ENCODE data around the gene ZNF605. TPM values are rescaled to one million over a fixed set of nuclear protein-coding genes. Genes with fewer than 3 reads are reported as not detected.
"Not testable (repeated sequence)": the region's sequence is repeated elsewhere in the genome, so short reads cannot be mapped to it uniquely, and the experiment has no call there.

The ZNF605 gene
- total and polyA plus RNA-seq, 7 experiments from 2014 or later: 0.98 to 17.8 (median 8.3) TPM

GRCh38 chr12:132881818-132882217 is 74.3 kb downstream of the ZNF605 start:
- no peaks in the 10 kb centered on the region for H3K9me3 ChIP-seq (ENCODE audit: control insufficient read depth in 2 of 3, low read length in 3 of 3)
- H3K27me3 Mint-ChIP-seq: no peaks in the 10 kb centered on the region
- peaks cover 8 to 49% (median 36%) of the 10 kb centered on the region in 7 donors for H3K4me1 Mint-ChIP-seq
- CTCF ChIA-PET: no interaction called here
- no peak for ATAC-seq
- peak overlapping the region in 2 of 9 donors; percentile 24 to 33 for H3K27ac Mint-ChIP-seq
- POLR2A ChIA-PET: interaction anchor here (0.6 kb wide), 1 partner anchor 62 kb away, joined by 3 read pairs; no protein-coding TSS in a partner anchor
- DNase-seq: no peak
- no peaks in the 10 kb centered on the region for H3K4me1 ChIP-seq (ENCODE audit: control insufficient read depth in 2 of 2, insufficient read depth in 2 of 2, low read length in 2 of 2)
- H3K27me3 ChIP-seq (ENCODE audit: control insufficient read depth in 2 of 2, insufficient read depth in 2 of 2, low read length in 2 of 2): no peaks in the 10 kb centered on the region
- intact Hi-C loops (cut with micrococcal nuclease): no loop called here
- H3K9me3 Mint-ChIP-seq: peaks cover 0 to 12% (median 0%) of the 10 kb centered on the region in 11 donors
- H3K4me3 Mint-ChIP-seq: no peak overlapping the region
- peaks cover 0 to 20% (median 7%) of the 10 kb centered on the region in 3 experiments for H3K36me3 ChIP-seq (ENCODE audit: control insufficient read depth in 2 of 3, insufficient read depth in 3 of 3, low read length in 3 of 3)
- H3K4me3 ChIP-seq (ENCODE audit: low read length): no peak overlapping the region
- H3K36me3 Mint-ChIP-seq: peaks cover 6 to 56% (median 23%) of the 10 kb centered on the region in 5 donors
- H3K27ac ChIP-seq (ENCODE audit: low read depth, low read length): no peak overlapping the region

GRCh38 chr12:132874620-132875019 is 81.5 kb downstream of the ZNF605 start:
- ATAC-seq; H3K9me3 Mint-ChIP-seq; H3K27me3 Mint-ChIP-seq; H3K9me3 ChIP-seq (ENCODE audit: control insufficient read depth in 2 of 3, low read length in 3 of 3); H3K4me3 Mint-ChIP-seq; H3K27ac Mint-ChIP-seq; intact Hi-C loops (cut with micrococcal nuclease); H3K4me3 ChIP-seq (ENCODE audit: low read length); H3K27me3 ChIP-seq (ENCODE audit: control insufficient read depth in 2 of 2, insufficient read depth in 2 of 2, low read length in 2 of 2); DNase-seq: not testable (repeated sequence)
- Mint-ChIP-seq H3K4me1 (peaks cover 8 to 30% (median 25%) of the 10 kb centered on the region in 7 donors), H3K36me3 (peaks cover 3 to 39% (median 29%) of the 10 kb centered on the region in 5 donors)
- H3K4me1 ChIP-seq (ENCODE audit: control insufficient read depth in 2 of 2, insufficient read depth in 2 of 2, low read length in 2 of 2): peaks cover 4 to 19% of the 10 kb centered on the region in 2 donors
- peaks cover 0 to 67% (median 24%) of the 10 kb centered on the region in 3 experiments for H3K36me3 ChIP-seq (ENCODE audit: control insufficient read depth in 2 of 3, insufficient read depth in 3 of 3, low read length in 3 of 3)
- H3K27ac ChIP-seq (ENCODE audit: low read depth, low read length): peak overlapping the region; percentile 62
- ChIA-PET POLR2A (interaction anchor here (0.6 kb wide), 1 partner anchor 22 kb away, joined by 4 read pairs; no protein-coding TSS in a partner anchor), CTCF (interaction anchor here (1.0 kb wide), 1 partner anchor 13 kb away, joined by 3 read pairs; the partner anchor contains the start of gene CHFR)

- H3K4me3 ChIP-seq (ENCODE audit: low read length): no peak overlapping the region
- no peak for DNase-seq
- no peak for ATAC-seq
- H3K27me3 Mint-ChIP-seq: no peaks in the 10 kb centered on the region
- peak overlapping the region; percentile 69 to 93 (median 86) for H3K27ac Mint-ChIP-seq
- H3K36me3 ChIP-seq (ENCODE audit: control insufficient read depth in 2 of 3, insufficient read depth in 3 of 3, low read length in 3 of 3): peaks cover 0 to 71% (median 24%) of the 10 kb centered on the region in 3 experiments
- H3K4me1 ChIP-seq (ENCODE audit: control insufficient read depth in 2 of 2, insufficient read depth in 2 of 2, low read length in 2 of 2): peaks cover 4 to 19% of the 10 kb centered on the region in 2 donors
- peak overlapping the region in 6 of 10 donors; percentile 45 to 75 (median 70) for H3K4me3 Mint-ChIP-seq
- POLR2A ChIA-PET: interaction anchor here (2.9 kb wide), 1 partner anchor 13 kb away, joined by 25 read pairs; the partner anchor contains the start of gene CHFR
- peak overlapping the region; percentile 62 for H3K27ac ChIP-seq (ENCODE audit: low read depth, low read length)
- no peaks in the 10 kb centered on the region for H3K9me3 ChIP-seq (ENCODE audit: control insufficient read depth in 2 of 3, low read length in 3 of 3)
- peaks cover 8 to 35% (median 25%) of the 10 kb centered on the region in 7 donors for H3K4me1 Mint-ChIP-seq
- H3K9me3 Mint-ChIP-seq: no peaks in the 10 kb centered on the region
- intact Hi-C loops (cut with micrococcal nuclease): no loop called here
- peaks cover 3 to 43% (median 29%) of the 10 kb centered on the region in 5 donors for H3K36me3 Mint-ChIP-seq
- H3K27me3 ChIP-seq (ENCODE audit: control insufficient read depth in 2 of 2, insufficient read depth in 2 of 2, low read length in 2 of 2): no peaks in the 10 kb centered on the region
- CTCF ChIA-PET: interaction anchor here (1.0 kb wide), 1 partner anchor 13 kb away, joined by 3 read pairs; the partner anchor contains the start of gene CHFR
These were observed 81.9 kb downstream of the ZNF605 start for GRCh38 chr12:132874175-132874574.

GRCh38 chr12:132873724-132874123 is 82.4 kb downstream of the ZNF605 start:
- H3K27ac ChIP-seq (ENCODE audit: low read depth, low read length): peak overlapping the region; percentile 62
- H3K27me3 Mint-ChIP-seq: no peaks in the 10 kb centered on the region
- peaks cover 8 to 37% (median 25%) of the 10 kb centered on the region in 7 donors for H3K4me1 Mint-ChIP-seq
- no peaks in the 10 kb centered on the region for H3K9me3 ChIP-seq (ENCODE audit: control insufficient read depth in 2 of 3, low read length in 3 of 3)
- peak overlapping the region in 8 of 10 donors; percentile 40 to 75 (median 64) for H3K4me3 Mint-ChIP-seq
- H3K36me3 ChIP-seq (ENCODE audit: control insufficient read depth in 2 of 3, insufficient read depth in 3 of 3, low read length in 3 of 3): peaks cover 0 to 73% (median 24%) of the 10 kb centered on the region in 3 experiments
- ChIA-PET POLR2A (interaction anchor here (1.5 to 2.9 kb wide), 3 partner anchors 13 to 44 kb away, joined by 4 to 25 read pairs (median 8); partner anchors contain the start of genes CHFR and GOLGA3), CTCF (interaction anchor here (1.0 kb wide), 1 partner anchor 14 kb away, joined by 3 read pairs; the partner anchor contains the start of gene CHFR)
- ATAC-seq: no peak
- no peaks in the 10 kb centered on the region for H3K27me3 ChIP-seq (ENCODE audit: control insufficient read depth in 2 of 2, insufficient read depth in 2 of 2, low read length in 2 of 2)
- peaks cover 3 to 45% (median 29%) of the 10 kb centered on the region in 5 donors for H3K36me3 Mint-ChIP-seq
- no peaks in the 10 kb centered on the region for H3K9me3 Mint-ChIP-seq
- H3K27ac Mint-ChIP-seq: peak overlapping the region; percentile 69 to 93 (median 86)
- DNase-seq: no peak
- H3K4me3 ChIP-seq (ENCODE audit: low read length): no peak overlapping the region
- intact Hi-C loops (cut with micrococcal nuclease): loop anchor here (2.0 kb wide), 1 partner anchor 13 kb away; the partner anchor contains the start of gene CHFR (in 2 of the 2)
- H3K4me1 ChIP-seq (ENCODE audit: control insufficient read depth in 2 of 2, insufficient read depth in 2 of 2, low read length in 2 of 2): peaks cover 4 to 19% of the 10 kb centered on the region in 2 donors

GRCh38 chr12:132872975-132873421 is 83.1 kb downstream of the ZNF605 start:
- H3K9me3 ChIP-seq (ENCODE audit: control insufficient read depth in 2 of 3, low read length in 3 of 3): no peaks in the 10 kb centered on the region
- H3K27ac Mint-ChIP-seq: peak overlapping the region; percentile 81 to 96 (median 89)
- H3K4me1 ChIP-seq (ENCODE audit: control insufficient read depth in 2 of 2, insufficient read depth in 2 of 2, low read length in 2 of 2): peaks cover 4 to 21% of the 10 kb centered on the region in 2 donors
- no peak overlapping the region for H3K4me3 ChIP-seq (ENCODE audit: low read length)
- DNase-seq (peak in 6 of 9 donors; percentile 30 to 54 (median 48)), ATAC-seq (peak; percentile 64)
- POLR2A ChIA-PET: interaction anchor here (1.5 to 2.9 kb wide), 4 partner anchors 14 to 44 kb away, joined by 4 to 25 read pairs (median 6); partner anchors contain the start of genes CHFR and GOLGA3
- H3K4me3 Mint-ChIP-seq: peak overlapping the region in 9 of 10 donors; percentile 45 to 81 (median 74)
- peaks cover 0 to 70% (median 24%) of the 10 kb centered on the region in 3 experiments for H3K36me3 ChIP-seq (ENCODE audit: control insufficient read depth in 2 of 3, insufficient read depth in 3 of 3, low read length in 3 of 3)
- H3K27me3 Mint-ChIP-seq: no peaks in the 10 kb centered on the region
- peaks cover 10 to 38% (median 27%) of the 10 kb centered on the region in 7 donors for H3K4me1 Mint-ChIP-seq
- intact Hi-C loops (cut with micrococcal nuclease): loop anchor here (2.0 kb wide), 1 partner anchor 14 kb away; the partner anchor contains the start of gene CHFR (in 2 of the 2)
- H3K9me3 Mint-ChIP-seq: no peaks in the 10 kb centered on the region
- no peaks in the 10 kb centered on the region for H3K27me3 ChIP-seq (ENCODE audit: control insufficient read depth in 2 of 2, insufficient read depth in 2 of 2, low read length in 2 of 2)
- peak overlapping the region; percentile 62 for H3K27ac ChIP-seq (ENCODE audit: low read depth, low read length)
- peaks cover 3 to 46% (median 29%) of the 10 kb centered on the region in 5 donors for H3K36me3 Mint-ChIP-seq
- CTCF ChIA-PET: interaction anchor here (0.5 to 1.7 kb wide), 3 partner anchors 31 to 101 kb away, joined by 4 to 6 read pairs (median 4); no protein-coding TSS in a partner anchor

GRCh38 chr12:132872073-132872855 is 83.8 kb downstream of the ZNF605 start:
- ChIA-PET POLR2A (interaction anchor here (1.2 to 2.9 kb wide), 5 partner anchors 11 to 43 kb away, joined by 3 to 25 read pairs (median 4); partner anchors contain the start of genes CHFR and GOLGA3), CTCF (interaction anchor here (0.5 to 1.7 kb wide), 3 partner anchors 30 to 101 kb away, joined by 4 to 6 read pairs (median 4); no protein-coding TSS in a partner anchor)
- Histone ChIP-seq H3K4me1 (ENCODE audit: control insufficient read depth in 2 of 2, insufficient read depth in 2 of 2, low read length in 2 of 2) (peaks cover 4 to 28% of the 10 kb centered on the region in 2 donors), H3K27me3 (ENCODE audit: control insufficient read depth in 2 of 2, insufficient read depth in 2 of 2, low read length in 2 of 2) (no peaks in the 10 kb centered on the region), H3K9me3 (ENCODE audit: control insufficient read depth in 2 of 3, low read length in 3 of 3) (no peaks in the 10 kb centered on the region), H3K27ac (ENCODE audit: low read depth, low read length) (peak overlapping the region; percentile 62), H3K36me3 (ENCODE audit: control insufficient read depth in 2 of 3, insufficient read depth in 3 of 3, low read length in 3 of 3) (peaks cover 0 to 65% (median 20%) of the 10 kb centered on the region in 3 experiments), H3K4me3 (ENCODE audit: low read length) (no peak overlapping the region)
- Mint-ChIP-seq H3K4me1 (peaks cover 12 to 42% (median 32%) of the 10 kb centered on the region in 7 donors), H3K27me3 (no peaks in the 10 kb centered on the region), H3K4me3 (peak overlapping the region in 9 of 10 donors; percentile 45 to 81 (median 74)), H3K9me3 (no peaks in the 10 kb centered on the region), H3K27ac (peak overlapping the region; percentile 81 to 96 (median 89)), H3K36me3 (peaks cover 3 to 45% (median 32%) of the 10 kb centered on the region in 5 donors)
- intact Hi-C loops (cut with micrococcal nuclease): loop anchor here (2.0 kb wide), 1 partner anchor 15 kb away; the partner anchor contains the start of gene CHFR (in 2 of the 2)
- ATAC-seq (peak; percentile 14), DNase-seq (peak in 3 of 9 donors; percentile 16 to 27 (median 23))
